Endothelial cell of umbilical vein (primary cell): Measurements from ENCODE around the gene TMEM135. TPM values are rescaled to one million over a fixed set of nuclear protein-coding genes. Genes with fewer than 3 reads are reported as not detected.

ENCODE experiments used
- BruUV-seq: library from RNA; stranded (reverse); fragments of 400-500 nt; replicated peaks from 2 replicates; lab custom pipeline; 2021; lab: Mats Ljungman, UMichigan
- CTCF ChIA-PET: fragments of 300-600, 350-600 bp; sonication (Branson Sonifier 250); formaldehyde crosslinking; loops from one replicate; lab custom pipeline; 2021; ENCODE audit warnings: antibody characterized with exemption, inconsistent platforms; lab: Charles Lee
- POLR2A ChIA-PET: fragments of 300-600, 350-600 bp; sonication (Branson Sonifier 250); formaldehyde crosslinking; loops from one replicate; lab custom pipeline; 2021; ENCODE audit warnings: antibody characterized with exemption, inconsistent platforms; lab: Charles Lee
- DNase-seq: peaks from one replicate; pipeline ENCODE4 v3.0.0-alpha.2; 2011; ENCODE audit warnings: low read depth, low spot score
- FAIRE-seq: peaks from 2 replicates; lab custom pipeline; 2011; peaks lifted over from hg19 to GRCh38; lab: Jason Lieb, UNC
- H2AFZ ChIP-seq: 2 replicates; pipeline ENCODE4 v1.6.0; 2012; ENCODE audit warnings: low read depth, low read length, control low read depth, inconsistent platforms
- H3K27ac ChIP-seq: 2 replicates; pipeline ENCODE4 v1.5.1; 2011; ENCODE audit warnings: low read depth, mild to moderate bottlenecking, control low read depth, low read length, moderate library complexity; ENCODE audit not compliant: insufficient read depth
- H3K27me3 ChIP-seq, 2 experiments: 2 replicates each; pipeline versions ENCODE4 v1.6.0 to v1.6.1; 2011; ENCODE audit warnings: low read length in 2 of 2, mixed read lengths in 1 of 2; ENCODE audit not compliant: control insufficient read depth in 2 of 2, insufficient read depth in 2 of 2
- H3K36me3 ChIP-seq, 2 experiments: 2 replicates in 1 of 2; 3 replicates in 1 of 2; pipeline ENCODE4 v1.5.1; 2011; ENCODE audit warnings: low read length in 2 of 2, mild to moderate bottlenecking in 1 of 2, moderate library complexity in 1 of 2; ENCODE audit not compliant: control insufficient read depth in 2 of 2, insufficient read depth in 2 of 2; ENCODE audit errors: extremely low read depth in 1 of 2
- H3K4me1 ChIP-seq: 3 replicates; pipeline ENCODE4 v1.5.1; 2011; ENCODE audit warnings: mild to moderate bottlenecking, low read length; ENCODE audit not compliant: control insufficient read depth, insufficient read depth; ENCODE audit errors: extremely low read depth
- H3K4me2 ChIP-seq: 2 replicates; pipeline ENCODE4 v1.6.1; 2011; ENCODE audit warnings: low read length, control low read depth, mixed read lengths; ENCODE audit not compliant: insufficient read depth
- H3K4me3 ChIP-seq, 3 experiments: fragments of 200-600 bp in 1 of 3; sonication (generic), shearing (Covaris generic) in 1 of 3; replicated peaks in 1 of 3; 2 replicates each; pipeline ENCODE4 v1.5.1; 2011 to 2016; ENCODE audit warnings: control low read depth in 3 of 3, low read length in 3 of 3, mild to moderate bottlenecking in 2 of 3, inconsistent platforms in 1 of 3, low read depth in 1 of 3, moderate library complexity in 1 of 3; ENCODE audit not compliant: insufficient read depth in 1 of 3
- H3K79me2 ChIP-seq: 2 replicates; pipeline ENCODE4 v1.6.0; 2012; ENCODE audit warnings: low read length, inconsistent platforms; ENCODE audit not compliant: control insufficient read depth, insufficient read depth
- H3K9ac ChIP-seq: replicated peaks from 2 replicates; pipeline ENCODE3; 2011; ENCODE audit warnings: low read length, control low read depth; ENCODE audit not compliant: insufficient read depth; ENCODE audit errors: extremely low read depth
- H3K9me1 ChIP-seq: replicated peaks from 3 replicates; pipeline ENCODE4 v1.6.0; 2011; ENCODE audit warnings: mild to moderate bottlenecking, low read length; ENCODE audit not compliant: control insufficient read depth, insufficient read depth; ENCODE audit errors: extremely low read depth
- H3K9me3 ChIP-seq: replicated peaks from 2 replicates; pipeline ENCODE4 v1.5.1; 2012; ENCODE audit warnings: low read length, inconsistent platforms; ENCODE audit not compliant: control insufficient read depth, insufficient read depth
- H4K20me1 ChIP-seq: replicated peaks from 2 replicates; pipeline ENCODE3; 2011; ENCODE audit warnings: mild to moderate bottlenecking, low read length; ENCODE audit not compliant: control insufficient read depth, insufficient read depth; ENCODE audit errors: extremely low read depth
- CTCF ChIP-seq, 2 donors: IDR thresholded peaks; 1 replicate in 1 of 2; 2 replicates in 1 of 2; pipeline ENCODE4 v1.5.1; 2011; ENCODE audit warnings: low read length in 2 of 2, mild to moderate bottlenecking in 2 of 2, moderate library complexity in 2 of 2, control low read depth in 1 of 2, inconsistent platforms in 1 of 2, low read depth in 1 of 2; ENCODE audit not compliant: insufficient read depth in 1 of 2; ENCODE audit errors: extremely low read depth in 1 of 2
- EZH2 ChIP-seq: IDR thresholded peaks from 2 replicates; pipeline ENCODE4 v1.6.1; 2012; ENCODE audit warnings: borderline replicate concordance, low read depth, mild to moderate bottlenecking, moderate library complexity, low read length, inconsistent platforms; ENCODE audit not compliant: severe bottlenecking
- FOS ChIP-seq: IDR thresholded peaks from 2 replicates; pipeline ENCODE4 v1.6.1; 2011; ENCODE audit warnings: mild to moderate bottlenecking, low read length, moderate library complexity, borderline replicate concordance; ENCODE audit not compliant: insufficient read depth
- GATA2 ChIP-seq: IDR thresholded peaks from 2 replicates; pipeline ENCODE4 v1.7.0; 2011; ENCODE audit warnings: low read depth, mild to moderate bottlenecking, moderate library complexity, mixed read lengths, low read length; ENCODE audit not compliant: insufficient read length, insufficient read depth
- JUN ChIP-seq: IDR thresholded peaks from 2 replicates; pipeline ENCODE4 v1.6.1; 2011; ENCODE audit warnings: borderline replicate concordance, low read depth; ENCODE audit not compliant: insufficient read length, insufficient read depth
- MAX ChIP-seq: IDR thresholded peaks from 2 replicates; pipeline ENCODE4 v1.6.1; 2011; ENCODE audit not compliant: insufficient read depth, insufficient read length
- MYC ChIP-seq: IDR thresholded peaks from one replicate; pipeline ENCODE4 v1.6.1; 2011; ENCODE audit warnings: mild to moderate bottlenecking, low read depth, low read length
- POLR2A ChIP-seq: IDR thresholded peaks from 2 replicates; pipeline ENCODE4 v1.6.1; 2012; ENCODE audit warnings: low read depth, mild to moderate bottlenecking, control low read depth, low read length
- POLR2AphosphoS5 ChIP-seq: IDR thresholded peaks from 2 replicates; pipeline ENCODE4 v1.6.1; 2012; ENCODE audit warnings: low read depth, mild to moderate bottlenecking, control low read depth, low read length, moderate library complexity; ENCODE audit not compliant: insufficient read depth
- dilution Hi-C: fragments of 300-500 bp; cut with MboI; formaldehyde crosslinking; loops from one replicate; pipeline ENCODE4 v1.15.0; 2019; ENCODE audit warnings: low sequenced_read_pairs; ENCODE audit not compliant: extremely low pct_ligation_motif_present
- intact Hi-C: fragments of 100-400 bp; cut with micrococcal nuclease; formaldehyde crosslinking; loops from one replicate; pipeline ENCODE4 v1.10.0; 2022
- polyA plus RNA-seq, 4 experiments: library from polyadenylated mRNA; depleted of rRNA in 3 of 4; stranded (reverse) in 3 of 4; unstranded in 1 of 4; fragments of >200 nt; gene quantifications; 2 replicates each; pipeline versions ENCODE4 v1.2.1 to v1.2.3, GENCODE V29; 2011 to 2012; ENCODE audit warnings: missing spikeins in 1 of 4
- total RNA-seq: library from RNA; stranded (reverse); gene quantifications from 2 replicates; pipeline ENCODE4 v1.2.3, GENCODE V29; 2021

Gene TMEM135
- total and polyA plus RNA-seq, 2 donors (not counting 3 experiments of a cell fraction or from before 2014, with no cell fraction given), result 12.3 to 33.2 TPM

GRCh38 chr11:87193756-87194470, 156.2 kb downstream of the TMEM135 start:
- FAIRE-seq (no peak), DNase-seq (no peak)
- no peak for TF ChIP-seq FOS
- TF ChIP-seq POLR2A, result no peak
- TF ChIP-seq MAX, result no peak
- TF ChIP-seq POLR2AphosphoS5, result no peak
- no peak for TF ChIP-seq JUN
- TF ChIP-seq CTCF (IDR thresholded peaks at IDR 0.05; ENCODE audit: extremely low read depth in 1 of 2, insufficient read depth in 1 of 2, low read depth in 1 of 2, low read length in 2 of 2), result no peak
- no peak for TF ChIP-seq GATA2
- TF ChIP-seq MYC, result no peak
- no peak for TF ChIP-seq EZH2
- H3K9ac ChIP-seq, result no peak overlapping the region
- H3K36me3 ChIP-seq, result no peaks in the 10 kb centered on the region
- no peak overlapping the region for H2AFZ ChIP-seq
- ChIA-PET CTCF (no interaction called here), POLR2A (no interaction called here)
- no peaks in the 10 kb centered on the region for H4K20me1 ChIP-seq
- intact Hi-C loops (no loop called here), dilution Hi-C loops (no loop called here)
- no peaks in the 10 kb centered on the region for H3K27me3 ChIP-seq
- no peaks in the 10 kb centered on the region for H3K9me1 ChIP-seq
- no peak overlapping the region for H3K27ac ChIP-seq
- H3K4me1 ChIP-seq, result no peaks in the 10 kb centered on the region
- no peak overlapping the region for H3K4me2 ChIP-seq
- BruUV-seq, result no TSS peak
- no peaks in the 10 kb centered on the region for H3K9me3 ChIP-seq
- H3K79me2 ChIP-seq, result no peaks in the 10 kb centered on the region
- no peak overlapping the region for H3K4me3 ChIP-seq
